Caco-2 (cell line): ENCODE data around the gene KLK4. TPM values are rescaled to one million over a fixed set of nuclear protein-coding genes. Genes with fewer than 3 reads are reported as not detected.

ENCODE experiments used
- BruUV-seq: library from RNA; stranded (reverse); fragments of 400-500 nt; replicated peaks from 2 replicates; lab custom pipeline; 2021; lab: Mats Ljungman, UMichigan
- CTCF ChIA-PET: fragments of 300-600 bp; sonication (Branson Sonifier 250); formaldehyde crosslinking; loops from one replicate; lab custom pipeline; 2022; ENCODE audit warnings: antibody characterized with exemption; lab: Charles Lee
- POLR2A ChIA-PET: fragments of 300-600 bp; sonication (Branson Sonifier 250); formaldehyde crosslinking; loops from one replicate; lab custom pipeline; 2022; ENCODE audit warnings: antibody characterized with exemption; lab: Charles Lee
- DNase-seq, 2 experiments: peaks; one replicate each; pipeline versions ENCODE4 v3.0.0 to v3.0.0-alpha.2; 2020 to 2022
- H3K27me3 ChIP-seq: replicated peaks from 2 replicates; pipeline ENCODE4 v1.6.0; 2011; ENCODE audit warnings: low read length; ENCODE audit not compliant: control insufficient read depth, insufficient read depth
- H3K36me3 ChIP-seq: 2 replicates; pipeline ENCODE4 v1.5.1; 2011; ENCODE audit warnings: low read length; ENCODE audit not compliant: control insufficient read depth, insufficient read depth
- H3K4me1 ChIP-seq: fragments of 250-450 bp; sonication (Bioruptor Pico); 2 replicates; pipeline ENCODE4 v1.5.1; 2020; ENCODE audit warnings: mild to moderate bottlenecking
- H3K4me3 ChIP-seq: 2 replicates; pipeline ENCODE4 v1.5.1; 2011; ENCODE audit warnings: low read depth, mild to moderate bottlenecking, control low read depth, low read length
- H3K9me3 ChIP-seq: fragments of 250-450 bp; sonication (Bioruptor Pico); 2 replicates; pipeline ENCODE4 v1.5.1; 2020; ENCODE audit warnings: mild to moderate bottlenecking, moderate library complexity
- H3K27ac Mint-ChIP-seq: one replicate; pipeline ENCODE4 v1.8.0; 2022; ENCODE audit warnings: mixed read lengths; ENCODE audit not compliant: unreplicated experiment
- H3K27me3 Mint-ChIP-seq: one replicate; pipeline ENCODE4 v1.8.0; 2022; ENCODE audit warnings: mixed read lengths; ENCODE audit not compliant: insufficient read depth, unreplicated experiment
- H3K36me3 Mint-ChIP-seq: one replicate; pipeline ENCODE4 v1.8.0; 2022; ENCODE audit warnings: mild to moderate bottlenecking, mixed read lengths; ENCODE audit not compliant: insufficient read depth, unreplicated experiment
- H3K4me1 Mint-ChIP-seq: one replicate; pipeline ENCODE4 v1.8.0; 2022; ENCODE audit warnings: low read depth, mixed read lengths; ENCODE audit not compliant: unreplicated experiment
- H3K4me3 Mint-ChIP-seq: one replicate; pipeline ENCODE4 v1.8.0; 2022; ENCODE audit warnings: mild to moderate bottlenecking, moderate library complexity, mixed read lengths; ENCODE audit not compliant: unreplicated experiment
- H3K9me3 Mint-ChIP-seq: one replicate; pipeline ENCODE4 v1.8.0; 2022; ENCODE audit warnings: mixed read lengths; ENCODE audit not compliant: unreplicated experiment
- CTCF ChIP-seq, 2 experiments: fragments of 200-600 bp in 1 of 2; IDR thresholded peaks; 1 replicate in 1 of 2; 2 replicates in 1 of 2; pipeline versions ENCODE4 v1.5.1 to v1.8.0; 2011 to 2022; ENCODE audit warnings: antibody characterized with exemption in 1 of 2, control low read depth in 1 of 2, inconsistent platforms in 1 of 2, low read depth in 1 of 2, low read length in 1 of 2, mild to moderate bottlenecking in 1 of 2, moderate library complexity in 1 of 2; ENCODE audit not compliant: insufficient read depth in 1 of 2, severe bottlenecking in 1 of 2, unreplicated experiment in 1 of 2
- intact Hi-C: fragments of 100-400 bp; cut with micrococcal nuclease; formaldehyde crosslinking; loops from one replicate; pipeline ENCODE4 v1.10.0; 2022; ENCODE audit not compliant: unreplicated experiment
- total RNA-seq: library from RNA; stranded (reverse); gene quantifications from 2 replicates; pipeline ENCODE4 v1.2.3, GENCODE V29; 2022

The KLK4 gene
- total RNA-seq, 1 experiment from 2014 or later, result not detected

- no peaks in the 10 kb centered on the region; the same call in 1 of the 2 replicates for H3K4me1 ChIP-seq
- no peaks in the 10 kb centered on the region for H3K4me1 Mint-ChIP-seq
- ChIA-PET CTCF (no interaction called here), POLR2A (no interaction called here)
- DNase-seq, result no peak
- no TSS peak for BruUV-seq
- no peaks in the 10 kb centered on the region for H3K36me3 Mint-ChIP-seq
- no peaks in the 10 kb centered on the region for H3K36me3 ChIP-seq
- no peak overlapping the region for H3K27ac Mint-ChIP-seq
- no peak for TF ChIP-seq CTCF (IDR thresholded peaks at IDR 0.05; ENCODE audit: insufficient read depth in 1 of 2, low read depth in 1 of 2, low read length in 1 of 2, severe bottlenecking in 1 of 2, unreplicated experiment in 1 of 2)
- H3K4me3 Mint-ChIP-seq, result no peak overlapping the region
- peaks cover 8% of the 10 kb centered on the region for H3K27me3 Mint-ChIP-seq
- intact Hi-C loops, result loop anchor here (10.0 kb wide), 1 partner anchor 561 kb away; the partner anchor contains the start of gene NAPSA
- H3K27me3 ChIP-seq, result 0 out of 2 replicates have a peak, but pooled peaks cover 2% of the 10 kb centered on the region
- no peaks in the 10 kb centered on the region for H3K9me3 ChIP-seq
- H3K4me3 ChIP-seq, result no peak overlapping the region
- no peaks in the 10 kb centered on the region for H3K9me3 Mint-ChIP-seq
Observed at GRCh38 chr19:50925734-50926133, 14.5 kb upstream of the KLK4 start.

- no TSS peak for BruUV-seq
- Mint-ChIP-seq H3K4me1 (no peaks in the 10 kb centered on the region), H3K27me3 (peaks cover 12% of the 10 kb centered on the region), H3K36me3 (peaks cover under 1% of the 10 kb centered on the region), H3K27ac (no peak overlapping the region), H3K4me3 (no peak overlapping the region), H3K9me3 (no peaks in the 10 kb centered on the region)
- intact Hi-C loops, result loop anchor here (5.0 to 10.0 kb wide), 2 partner anchors 197 to 560 kb away; partner anchors contain the start of gene NAPSA
- H3K36me3 ChIP-seq, result no peaks in the 10 kb centered on the region
- no peaks in the 10 kb centered on the region for H3K9me3 ChIP-seq
- ChIA-PET POLR2A (no interaction called here), CTCF (interaction anchor here (0.6 kb wide), 2 partner anchors 72 to 92 kb away, joined by 3 read pairs; no protein-coding TSS in a partner anchor)
- no peak overlapping the region for H3K4me3 ChIP-seq
- DNase-seq, result no peak
- no peaks in the 10 kb centered on the region; the same call in 1 of the 2 replicates for H3K4me1 ChIP-seq
- no peak for TF ChIP-seq CTCF (IDR thresholded peaks at IDR 0.05; ENCODE audit: insufficient read depth in 1 of 2, low read depth in 1 of 2, low read length in 1 of 2, severe bottlenecking in 1 of 2, unreplicated experiment in 1 of 2)
- H3K27me3 ChIP-seq, result peaks cover 2% of the 10 kb centered on the region; the same call in 1 of the 2 replicates
Observed at GRCh38 chr19:50924586-50924985, 13.4 kb upstream of the KLK4 start.

- ChIA-PET CTCF (interaction anchor here (0.5 to 1.3 kb wide), 13 partner anchors 17 to 386 kb away, joined by 3 to 21 read pairs (median 5); no protein-coding TSS in a partner anchor), POLR2A (no interaction called here)
- H3K9me3 ChIP-seq, result no peaks in the 10 kb centered on the region
- H3K27me3 ChIP-seq, result no peaks in the 10 kb centered on the region; the same call in 1 of the 2 replicates
- no TSS peak for BruUV-seq
- no peak overlapping the region for H3K4me3 ChIP-seq
- Mint-ChIP-seq H3K4me3 (no peak overlapping the region), H3K27ac (no peak overlapping the region), H3K9me3 (no peaks in the 10 kb centered on the region), H3K27me3 (peaks cover 17% of the 10 kb centered on the region), H3K36me3 (peaks cover 6% of the 10 kb centered on the region), H3K4me1 (no peaks in the 10 kb centered on the region)
- no peaks in the 10 kb centered on the region for H3K36me3 ChIP-seq
- DNase-seq, result peak; percentile 80 to 86
- intact Hi-C loops, result loop anchor here (1.0 to 10.0 kb wide), 5 partner anchors 128 to 558 kb away; partner anchors contain the start of gene NAPSA
- no peaks in the 10 kb centered on the region for H3K4me1 ChIP-seq
- TF ChIP-seq CTCF (IDR thresholded peaks at IDR 0.05; ENCODE audit: insufficient read depth in 1 of 2, low read depth in 1 of 2, low read length in 1 of 2, severe bottlenecking in 1 of 2, unreplicated experiment in 1 of 2), result peak; percentile 86 to 93
Observed at GRCh38 chr19:50922317-50922853, 11.2 kb upstream of the KLK4 start.
